HFFc6 (cell line): ENCODE measurements around the gene CXorf58. TPM values are rescaled to one million over a fixed set of nuclear protein-coding genes. Genes with fewer than 3 reads are reported as not detected.
"Not testable (repeated sequence)": the region's sequence is repeated elsewhere in the genome, so short reads cannot be mapped to it uniquely, and the experiment has no call there.

ENCODE experiments used
- DNase-seq: peaks from one replicate; pipeline ENCODE4 v3.0.0-alpha.2; 2018
- H3K27ac Mint-ChIP-seq: 2 replicates; pipeline ENCODE4 v1.8.0; 2020; ENCODE audit warnings: mild to moderate bottlenecking, mixed read lengths
- H3K27me3 Mint-ChIP-seq: 2 replicates; pipeline ENCODE4 v1.8.0; 2021; ENCODE audit warnings: mild to moderate bottlenecking, moderate library complexity, mixed read lengths; ENCODE audit not compliant: insufficient read depth
- H3K36me3 Mint-ChIP-seq: 2 replicates; pipeline ENCODE4 v1.8.0; 2021; ENCODE audit warnings: low read depth, mixed read lengths
- H3K4me1 Mint-ChIP-seq: 2 replicates; pipeline ENCODE4 v1.8.0; 2020; ENCODE audit warnings: low read depth, mixed read lengths
- H3K4me3 Mint-ChIP-seq: 2 replicates; pipeline ENCODE4 v1.8.0; 2020; ENCODE audit warnings: mild to moderate bottlenecking, moderate library complexity, mixed read lengths
- H3K9me3 Mint-ChIP-seq: 2 replicates; pipeline ENCODE4 v1.8.0; 2020; ENCODE audit warnings: mild to moderate bottlenecking, mixed read lengths
- total RNA-seq, 6 experiments: library from RNA; stranded (reverse); fragmentation: NEBNext Ultra II Directional; extraction: Animal tissue kit (Norgen Biotek cat#: 25700); gene quantifications; 2 replicates in 1 of 6; 3 replicates in 5 of 6; pipeline ENCODE4 v1.2.3, GENCODE V29; 2021
- TF ChIP-seq, protein P1 (sequence below): fragments of 200-600 bp; sonication (generic); IDR thresholded peaks from 2 replicates; pipeline ENCODE4 v1.5.0; 2021; ENCODE audit warnings: antibody characterized with exemption, mild to moderate bottlenecking

The CXorf58 gene
- total RNA-seq, 6 experiments from 2014 or later: not detected

DNA sequence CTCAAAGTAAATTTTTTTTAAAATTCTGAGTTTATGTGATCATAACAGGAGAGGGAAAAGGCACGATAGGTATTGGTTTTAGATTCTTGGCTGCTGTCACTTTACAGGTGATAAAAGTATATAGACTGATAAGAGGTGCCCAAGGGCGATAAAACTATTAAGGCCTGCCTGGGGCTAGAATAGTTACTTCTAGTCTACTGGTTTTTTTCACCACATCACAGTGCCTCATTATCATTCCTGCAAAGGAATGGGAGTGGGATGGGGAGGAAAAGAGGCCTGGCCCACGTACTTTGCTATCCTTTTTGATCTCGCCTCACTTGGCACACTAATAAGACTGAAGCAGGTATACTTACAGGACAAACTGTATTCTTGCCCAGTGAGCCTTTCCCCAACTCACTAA lies 46.6 kb downstream of the CXorf58 start:
- DNase-seq: no peak
- Mint-ChIP-seq H3K4me1 (peaks cover 7% of the 10 kb centered on the region; the same call in 1 of the 2 replicates), H3K27ac (no peak overlapping the region), H3K27me3 (no peaks in the 10 kb centered on the region; the same call in 1 of the 2 replicates), H3K4me3 (no peak overlapping the region), H3K36me3 (no peaks in the 10 kb centered on the region), H3K9me3 (no peaks in the 10 kb centered on the region)
- TF ChIP-seq, protein P1, sequence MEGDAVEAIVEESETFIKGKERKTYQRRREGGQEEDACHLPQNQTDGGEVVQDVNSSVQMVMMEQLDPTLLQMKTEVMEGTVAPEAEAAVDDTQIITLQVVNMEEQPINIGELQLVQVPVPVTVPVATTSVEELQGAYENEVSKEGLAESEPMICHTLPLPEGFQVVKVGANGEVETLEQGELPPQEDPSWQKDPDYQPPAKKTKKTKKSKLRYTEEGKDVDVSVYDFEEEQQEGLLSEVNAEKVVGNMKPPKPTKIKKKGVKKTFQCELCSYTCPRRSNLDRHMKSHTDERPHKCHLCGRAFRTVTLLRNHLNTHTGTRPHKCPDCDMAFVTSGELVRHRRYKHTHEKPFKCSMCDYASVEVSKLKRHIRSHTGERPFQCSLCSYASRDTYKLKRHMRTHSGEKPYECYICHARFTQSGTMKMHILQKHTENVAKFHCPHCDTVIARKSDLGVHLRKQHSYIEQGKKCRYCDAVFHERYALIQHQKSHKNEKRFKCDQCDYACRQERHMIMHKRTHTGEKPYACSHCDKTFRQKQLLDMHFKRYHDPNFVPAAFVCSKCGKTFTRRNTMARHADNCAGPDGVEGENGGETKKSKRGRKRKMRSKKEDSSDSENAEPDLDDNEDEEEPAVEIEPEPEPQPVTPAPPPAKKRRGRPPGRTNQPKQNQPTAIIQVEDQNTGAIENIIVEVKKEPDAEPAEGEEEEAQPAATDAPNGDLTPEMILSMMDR: no peak

DNA sequence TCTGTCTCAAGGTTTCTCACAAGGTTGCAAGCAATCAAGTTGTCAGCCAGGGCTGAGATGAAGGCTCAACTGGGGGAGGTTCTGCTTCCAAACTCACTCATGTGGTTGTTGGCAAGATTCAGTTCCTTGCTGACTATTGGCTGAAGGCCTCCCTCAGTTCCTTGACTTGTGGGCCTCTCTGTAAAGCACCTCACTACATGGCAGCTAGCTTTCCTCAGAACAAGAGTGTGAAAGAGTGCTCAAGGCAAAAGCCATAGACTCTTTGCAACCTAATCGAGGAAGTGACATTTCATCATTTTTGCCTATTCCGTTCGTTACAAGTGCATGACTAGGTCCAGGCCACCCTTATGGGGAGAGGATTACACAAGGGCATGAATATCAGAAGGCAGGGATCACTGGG lies 52.0 kb downstream of the CXorf58 start:
- Mint-ChIP-seq H3K36me3 (no peaks in the 10 kb centered on the region), H3K27me3 (peaks cover 4% of the 10 kb centered on the region; the same call in 1 of the 2 replicates), H3K4me3 (no peak overlapping the region), H3K9me3 (no peaks in the 10 kb centered on the region), H3K27ac (no peak overlapping the region), H3K4me1 (no peaks in the 10 kb centered on the region)
- TF ChIP-seq, protein P1: no peak
- DNase-seq: no peak

DNA sequence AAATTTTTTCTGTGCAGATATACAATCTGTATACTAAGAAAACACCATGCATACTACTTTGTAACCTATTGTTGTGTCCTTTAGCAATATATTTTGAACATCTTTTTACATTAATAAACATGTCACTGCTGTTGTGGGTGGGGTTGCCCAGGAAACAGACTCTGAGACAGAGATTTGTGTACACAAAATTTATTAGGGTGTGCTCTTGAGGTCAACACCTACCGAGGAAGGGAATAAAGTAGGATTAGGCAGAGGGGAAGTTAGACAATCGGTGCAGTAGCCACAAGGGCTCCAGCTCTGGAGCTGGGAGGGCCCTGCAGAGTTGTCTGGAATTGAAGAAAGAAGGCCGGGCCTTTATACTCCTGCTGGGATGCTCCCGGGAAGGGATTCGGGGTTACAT lies 56.4 kb downstream of the CXorf58 start:
- Mint-ChIP-seq H3K27me3 (peaks cover 9% of the 10 kb centered on the region), H3K4me3 (no peak overlapping the region), H3K4me1 (no peaks in the 10 kb centered on the region), H3K36me3 (no peaks in the 10 kb centered on the region), H3K9me3 (no peaks in the 10 kb centered on the region), H3K27ac (no peak overlapping the region)
- TF ChIP-seq, protein P1: no peak
- no peak for DNase-seq

DNA sequence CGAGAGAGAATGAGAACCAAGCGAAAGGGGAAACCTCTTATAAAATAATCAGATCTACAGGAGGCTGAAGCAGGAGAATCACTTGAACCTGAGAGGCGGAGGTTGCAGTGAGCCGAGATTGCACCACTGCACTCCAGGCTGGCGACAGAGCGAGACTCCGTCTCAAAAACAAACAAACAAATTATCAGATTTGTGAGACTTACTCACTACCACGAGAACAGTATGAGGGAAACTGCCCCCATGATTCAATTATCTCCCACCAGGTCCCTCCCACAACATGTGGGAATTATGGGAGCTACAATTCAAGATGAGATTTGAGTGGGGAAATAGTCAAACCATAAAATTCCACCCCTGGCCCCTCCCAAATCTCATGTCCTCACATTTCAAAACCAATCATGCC lies 57.8 kb downstream of the CXorf58 start:
- not testable (repeated sequence) for H3K27ac Mint-ChIP-seq, H3K4me1 Mint-ChIP-seq, H3K27me3 Mint-ChIP-seq, H3K4me3 Mint-ChIP-seq, DNase-seq, H3K36me3 Mint-ChIP-seq, H3K9me3 Mint-ChIP-seq

DNA sequence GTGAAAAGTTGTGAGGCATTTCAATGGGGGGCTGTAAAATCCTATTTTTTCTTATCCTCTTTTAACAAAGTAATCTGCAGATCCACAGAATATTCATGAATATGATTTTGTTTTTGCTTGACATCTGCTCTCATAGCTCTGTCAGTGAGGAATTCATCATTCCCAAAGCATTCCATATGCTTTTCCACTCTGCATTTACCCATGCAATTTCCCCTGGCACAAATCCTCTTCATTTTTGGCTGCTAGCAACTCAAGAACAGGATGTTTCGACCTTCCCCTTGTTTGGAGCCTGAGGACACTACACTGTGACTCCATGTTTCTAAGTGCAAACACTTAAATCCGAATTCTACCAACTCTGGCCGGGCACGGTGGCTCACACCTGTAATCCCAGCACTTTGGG lies 70.7 kb downstream of the CXorf58 start:
- Mint-ChIP-seq H3K27ac (no peak overlapping the region), H3K36me3 (peaks cover 4% of the 10 kb centered on the region; the same call in 1 of the 2 replicates), H3K4me3 (no peak overlapping the region), H3K27me3 (no peaks in the 10 kb centered on the region), H3K9me3 (no peaks in the 10 kb centered on the region), H3K4me1 (peaks cover 8% of the 10 kb centered on the region)
- DNase-seq: no peak
- TF ChIP-seq, protein P1: no peak

DNA sequence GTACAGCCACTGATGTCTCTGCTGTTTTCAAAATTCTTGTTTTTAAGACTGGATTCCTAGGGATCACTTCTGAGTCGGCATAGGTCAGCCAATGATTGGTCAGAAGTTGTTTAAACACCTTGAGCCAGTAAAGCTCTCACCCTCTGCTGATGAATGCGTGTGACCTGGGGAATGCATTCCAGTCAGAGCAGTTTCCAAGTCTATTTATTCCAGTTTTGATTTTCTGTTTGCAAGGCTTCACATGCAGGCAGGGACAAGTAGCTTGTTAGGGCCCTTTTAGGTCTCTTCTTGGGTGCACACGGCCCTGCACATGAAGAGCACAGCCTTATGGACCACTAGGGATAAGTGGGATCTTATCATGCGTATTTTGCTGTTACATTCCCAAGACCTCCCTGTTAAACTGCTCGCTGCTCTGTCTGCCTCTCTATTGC lies 72.2 kb downstream of the CXorf58 start:
- no peaks in the 10 kb centered on the region for H3K27me3 Mint-ChIP-seq
- no peaks in the 10 kb centered on the region for H3K9me3 Mint-ChIP-seq
- no peak for DNase-seq
- H3K36me3 Mint-ChIP-seq: peaks cover 4% of the 10 kb centered on the region; the same call in 1 of the 2 replicates
- no peak overlapping the region for H3K27ac Mint-ChIP-seq
- TF ChIP-seq, protein P1: no peak
- H3K4me1 Mint-ChIP-seq: peaks cover 8% of the 10 kb centered on the region
- no peak overlapping the region for H3K4me3 Mint-ChIP-seq
